Tibial nerve (tissue), 4 donors: ENCODE measurements around the gene BIRC5. TPM values are rescaled to one million over a fixed set of nuclear protein-coding genes. Genes with fewer than 3 reads are reported as not detected.
A peak's percentile ranks its signal among the peaks of the same experiment; 100 is the strongest.

ENCODE experiments used
- DNase-seq, 2 donors: peaks; one replicate each; pipeline ENCODE4 v3.0.0-alpha.2; 2019; ENCODE audit warnings: low spot score in 2 of 2
- H3K27ac ChIP-seq, 4 donors: fragments of 200-600 bp; sonication (generic) in 3 of 4; one replicate each; pipeline ENCODE4 v1.5.1; 2017 to 2019; ENCODE audit warnings: mild to moderate bottlenecking in 1 of 4
- H3K27me3 ChIP-seq, 2 donors: fragments of 200-600 bp; sonication (generic) in 1 of 2; one replicate each; pipeline versions ENCODE4 v1.5.1 to v1.6.0; 2017 to 2019
- H3K36me3 ChIP-seq, 3 donors: fragments of 200-600 bp; sonication (generic); one replicate each; pipeline ENCODE4 v1.5.1; 2018 to 2019
- H3K4me1 ChIP-seq, 4 donors: fragments of 200-600 bp; sonication (generic) in 3 of 4; one replicate each; pipeline ENCODE4 v1.5.1; 2017 to 2019
- H3K4me3 ChIP-seq, 4 donors: fragments of 200-600 bp; sonication (generic) in 3 of 4; one replicate each; pipeline ENCODE4 v1.5.1; 2017 to 2019; ENCODE audit warnings: mild to moderate bottlenecking in 1 of 4, moderate library complexity in 1 of 4
- H3K9me3 ChIP-seq, 4 donors: fragments of 200-600 bp; sonication (generic) in 3 of 4; one replicate each; pipeline ENCODE4 v1.5.1; 2017 to 2019
- EP300 ChIP-seq, 2 donors: sonication (generic); formaldehyde crosslinking; IDR thresholded peaks; one replicate each; pipeline ENCODE4 v1.6.1; 2017; ENCODE audit warnings: antibody characterized with exemption in 2 of 2, mild to moderate bottlenecking in 1 of 2
- POLR2A ChIP-seq, 2 donors: fragments of 450-650 bp; IDR thresholded peaks; one replicate each; pipeline ENCODE4 v1.6.1; 2017; ENCODE audit warnings: antibody characterized with exemption in 2 of 2, mild to moderate bottlenecking in 2 of 2, moderate library complexity in 2 of 2
- WGBS, 2 donors: methylation state at CpG; one replicate each; pipeline ENCODE4 v1.1.5; 2018; 5-methylcytosine and 5-hydroxymethylcytosine counted together
- total RNA-seq, 4 donors: library from RNA; depleted of rRNA; stranded (reverse); fragments of >200 nt; gene quantifications; one replicate each; pipeline ENCODE4 v1.1.0, GENCODE V29; 2016
- TF ChIP-seq, protein P1 (sequence below), 5 experiments: fragments of 200-600 bp in 3 of 5; fragments of 450-650 bp in 2 of 5; sonication (generic) in 3 of 5; IDR thresholded peaks; one replicate each; pipeline ENCODE4 v1.5.1; 2016 to 2019; ENCODE audit warnings: antibody characterized with exemption in 5 of 5, mild to moderate bottlenecking in 3 of 5, moderate library complexity in 2 of 5

Gene BIRC5
- total RNA-seq, 4 donors from 2014 or later: 0.87 to 8.7 (median 0.98) TPM; not detected in 1

DNA sequence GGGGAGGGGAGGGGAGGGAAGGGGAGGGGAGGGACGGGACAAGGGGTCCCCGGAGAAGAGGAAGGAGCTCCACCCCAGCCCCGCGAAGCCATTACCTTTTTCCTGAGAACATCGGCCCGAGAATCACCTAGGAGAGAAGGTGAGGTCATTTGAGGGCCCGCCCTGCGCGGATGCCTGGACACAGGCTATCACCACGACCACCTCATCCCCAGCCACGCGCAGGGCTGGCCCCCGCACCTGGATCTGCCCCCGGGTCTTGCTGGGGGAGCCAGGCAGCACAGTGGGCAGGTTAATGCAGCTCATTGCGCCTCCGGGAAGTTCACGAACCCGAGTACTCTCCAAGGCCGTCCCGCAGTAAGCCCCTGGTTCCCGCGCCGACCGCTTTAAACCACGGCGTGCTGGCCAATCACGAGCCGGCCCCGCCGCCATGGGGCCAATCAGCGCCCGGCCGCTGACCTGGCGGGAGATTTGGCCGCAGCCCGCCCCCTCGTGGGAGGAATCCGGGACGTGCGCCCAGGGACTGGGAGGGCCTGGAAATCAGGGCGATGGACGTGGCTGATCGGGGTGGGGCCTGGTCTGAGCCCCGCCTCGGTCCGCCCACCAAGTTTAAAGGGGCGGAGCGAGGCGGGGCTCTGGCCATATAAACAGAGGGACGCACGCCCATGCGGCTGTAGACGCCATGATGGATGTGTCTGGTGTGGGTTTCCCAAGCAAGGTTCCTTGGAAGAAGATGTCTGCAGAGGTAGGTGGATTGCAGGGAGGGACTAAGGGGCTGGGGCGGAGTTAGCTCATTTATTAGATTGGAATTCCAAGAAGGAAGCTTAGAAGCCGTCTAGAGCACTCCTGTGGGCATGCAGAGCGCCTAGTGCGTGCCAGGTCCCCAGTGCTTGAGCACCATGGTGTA, 27.1 kb upstream of the BIRC5 start, which contains the start of the genes AFMID and TK1:
TSS of gene AFMID (plus strand) at position 671 of the 904 bp plus-strand sequence. CDS start at position 680, 9 bp downstream.
TSS of gene TK1 (minus strand) at position 361 of the 904 bp plus-strand sequence. CDS start at position 303, 58 bp downstream.
- 5 to 9% methylated on average over 29 to 39 of the region's 57 CpGs for WGBS, 2 donors
- peaks cover 0 to 26% (median 0%) of the 10 kb centered on the region in 3 donors for H3K36me3 ChIP-seq
- H3K27ac ChIP-seq: peak within 1 kb of the TSS; percentile 48 to 81 (median 70)
- TF ChIP-seq, protein P1, sequence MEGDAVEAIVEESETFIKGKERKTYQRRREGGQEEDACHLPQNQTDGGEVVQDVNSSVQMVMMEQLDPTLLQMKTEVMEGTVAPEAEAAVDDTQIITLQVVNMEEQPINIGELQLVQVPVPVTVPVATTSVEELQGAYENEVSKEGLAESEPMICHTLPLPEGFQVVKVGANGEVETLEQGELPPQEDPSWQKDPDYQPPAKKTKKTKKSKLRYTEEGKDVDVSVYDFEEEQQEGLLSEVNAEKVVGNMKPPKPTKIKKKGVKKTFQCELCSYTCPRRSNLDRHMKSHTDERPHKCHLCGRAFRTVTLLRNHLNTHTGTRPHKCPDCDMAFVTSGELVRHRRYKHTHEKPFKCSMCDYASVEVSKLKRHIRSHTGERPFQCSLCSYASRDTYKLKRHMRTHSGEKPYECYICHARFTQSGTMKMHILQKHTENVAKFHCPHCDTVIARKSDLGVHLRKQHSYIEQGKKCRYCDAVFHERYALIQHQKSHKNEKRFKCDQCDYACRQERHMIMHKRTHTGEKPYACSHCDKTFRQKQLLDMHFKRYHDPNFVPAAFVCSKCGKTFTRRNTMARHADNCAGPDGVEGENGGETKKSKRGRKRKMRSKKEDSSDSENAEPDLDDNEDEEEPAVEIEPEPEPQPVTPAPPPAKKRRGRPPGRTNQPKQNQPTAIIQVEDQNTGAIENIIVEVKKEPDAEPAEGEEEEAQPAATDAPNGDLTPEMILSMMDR (IDR thresholded peaks at IDR 0.05): peak; percentile 59 to 96 (median 92)
- TF ChIP-seq EP300 (IDR thresholded peaks at IDR 0.05): peak; percentile 57 to 77
- TF ChIP-seq POLR2A (IDR thresholded peaks at IDR 0.05): peak; percentile 20 to 63
- no peaks in the 10 kb centered on the region for H3K27me3 ChIP-seq
- H3K9me3 ChIP-seq: no peaks in the 10 kb centered on the region
- H3K4me1 ChIP-seq: peaks cover 0 to 42% (median 10%) of the 10 kb centered on the region in 4 donors
- peak within 1 kb of the TSS; percentile 44 to 57 (median 52) for H3K4me3 ChIP-seq
- peak; percentile 91 to 94 for DNase-seq

DNA sequence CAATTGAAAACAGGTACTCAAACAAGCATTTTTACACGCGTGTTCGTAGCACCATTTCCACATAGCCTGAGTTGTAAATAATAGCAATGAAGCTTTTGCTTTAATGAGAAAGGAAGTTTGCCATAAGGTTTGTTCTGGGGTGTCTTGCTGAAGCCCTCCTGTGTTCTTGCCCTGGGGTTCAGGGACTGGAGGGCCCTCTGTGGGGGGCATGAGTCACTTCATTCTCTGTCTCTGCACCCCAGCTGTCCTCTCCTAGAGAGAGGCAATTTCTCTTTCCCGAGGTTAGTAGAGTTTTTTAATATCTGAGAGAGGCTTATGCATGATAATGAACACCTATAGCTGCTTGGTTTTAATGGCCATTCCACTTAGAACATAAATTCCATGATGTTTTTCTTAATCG, 17.3 kb upstream of the BIRC5 start:
- WGBS, 2 donors: 88 to 92% methylated on average over 5 of the region's 5 CpGs
- Histone ChIP-seq H3K4me1 (no peaks in the 10 kb centered on the region), H3K4me3 (no peak overlapping the region), H3K9me3 (no peaks in the 10 kb centered on the region), H3K27ac (no peak overlapping the region), H3K27me3 (no peaks in the 10 kb centered on the region), H3K36me3 (peaks cover 0 to 95% (median 0%) of the 10 kb centered on the region in 3 donors)
- no peak for DNase-seq
- TF ChIP-seq POLR2A (IDR thresholded peaks at IDR 0.05) (no peak), EP300 (IDR thresholded peaks at IDR 0.05) (no peak)
- TF ChIP-seq, protein P1 (IDR thresholded peaks at IDR 0.05): no peak

DNA sequence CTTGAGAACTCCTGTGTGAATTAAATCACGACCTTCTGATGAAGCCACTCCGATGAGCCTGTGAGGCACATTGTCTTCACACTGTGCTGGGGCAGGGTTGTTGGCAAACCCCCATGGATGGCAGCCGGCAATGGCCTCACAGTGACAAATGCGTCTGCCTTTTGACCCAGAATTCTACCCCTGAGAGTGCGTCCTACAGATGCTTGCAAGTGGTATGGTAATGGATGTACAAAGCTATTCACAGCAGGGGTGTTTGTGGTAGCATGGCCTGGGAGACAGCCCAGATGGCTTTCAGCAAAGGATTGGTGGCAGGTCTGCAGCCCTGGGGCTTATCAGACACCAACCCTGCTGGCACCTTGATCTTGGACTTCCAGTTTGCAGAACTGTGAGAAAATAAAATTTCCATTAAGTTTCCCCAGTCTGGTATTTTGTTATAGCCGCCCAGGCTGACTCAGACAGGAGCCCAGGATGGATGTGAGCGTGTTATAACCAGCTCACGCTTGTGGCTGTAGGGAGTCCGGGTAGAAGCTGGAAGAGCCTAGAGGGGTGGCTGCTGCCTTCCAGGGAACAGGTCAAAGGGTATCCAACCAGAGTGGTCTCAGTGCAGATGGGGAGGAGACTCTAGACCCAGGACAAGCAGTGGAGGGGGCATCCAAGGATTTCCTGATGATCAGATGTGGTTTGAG, 16.8 kb upstream of the BIRC5 start:
- H3K36me3 ChIP-seq: peaks cover 0 to 92% (median 0%) of the 10 kb centered on the region in 3 donors
- TF ChIP-seq, protein P1 (IDR thresholded peaks at IDR 0.05): no peak
- TF ChIP-seq POLR2A (IDR thresholded peaks at IDR 0.05) (no peak), EP300 (IDR thresholded peaks at IDR 0.05) (no peak)
- peak overlapping the region in 2 of 4 donors; percentile 40 to 67 for H3K27ac ChIP-seq
- H3K27me3 ChIP-seq: no peaks in the 10 kb centered on the region
- H3K4me3 ChIP-seq: no peak overlapping the region
- no peaks in the 10 kb centered on the region for H3K4me1 ChIP-seq
- WGBS, 2 donors: 80 to 82% methylated on average over 9 of the region's 9 CpGs
- no peak for DNase-seq
- no peaks in the 10 kb centered on the region for H3K9me3 ChIP-seq

DNA sequence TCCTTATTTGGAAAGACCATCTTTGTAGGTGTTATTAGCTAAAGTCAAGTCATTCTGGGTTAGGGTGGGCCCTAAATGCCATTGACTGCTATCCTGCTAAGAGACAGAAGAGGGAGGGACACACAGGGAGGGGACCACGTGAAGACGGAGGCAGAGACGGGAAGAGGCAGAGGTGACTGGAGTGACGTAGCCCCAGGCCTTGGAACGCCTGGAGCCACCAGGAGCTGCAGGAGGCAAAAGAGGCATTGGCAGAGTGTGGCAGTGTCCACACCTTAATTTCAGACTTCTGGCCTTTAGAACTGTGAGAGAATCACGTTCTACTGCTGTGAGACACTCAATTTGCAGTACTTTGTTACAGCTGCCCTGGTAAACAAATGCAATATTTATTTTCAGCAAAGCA, 13.6 kb upstream of the BIRC5 start:
- Histone ChIP-seq H3K9me3 (no peaks in the 10 kb centered on the region), H3K4me3 (no peak overlapping the region), H3K27ac (no peak overlapping the region), H3K36me3 (peaks cover 0 to 92% (median 0%) of the 10 kb centered on the region in 3 donors), H3K4me1 (no peaks in the 10 kb centered on the region), H3K27me3 (no peaks in the 10 kb centered on the region)
- no peak for DNase-seq
- WGBS, 2 donors: 80 to 88% methylated on average over 6 of the region's 6 CpGs
- TF ChIP-seq POLR2A (IDR thresholded peaks at IDR 0.05): no peak
- no peak for TF ChIP-seq EP300 (IDR thresholded peaks at IDR 0.05)
- TF ChIP-seq, protein P1 (IDR thresholded peaks at IDR 0.05): no peak
